ENCODE measurements around the gene ZNF281.
"Not testable (repeated sequence)": the region's sequence is repeated elsewhere in the genome, so short reads cannot be mapped to it uniquely, and the experiment has no call there.

DNA sequence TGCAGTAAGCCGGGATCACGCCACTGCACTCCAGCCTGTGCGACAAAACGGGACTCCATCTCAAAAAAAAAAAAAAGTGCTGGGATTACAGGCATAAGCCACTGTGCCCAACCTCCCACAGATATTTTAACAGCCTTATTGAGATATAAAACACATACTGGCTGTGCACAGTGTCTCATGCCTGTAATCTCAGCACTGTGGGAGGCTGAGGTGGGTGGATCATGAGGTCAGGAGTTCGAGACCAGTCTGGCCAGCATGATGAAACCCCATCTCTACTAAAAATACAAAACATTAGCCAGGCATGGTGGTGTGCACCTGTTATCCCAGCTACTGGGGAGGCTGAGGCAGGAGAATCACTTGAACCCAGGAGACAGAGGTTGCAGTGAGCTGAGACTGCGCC lies 51.9 kb downstream of the ZNF281 start:
- TF ChIP-seq, protein P1, sequence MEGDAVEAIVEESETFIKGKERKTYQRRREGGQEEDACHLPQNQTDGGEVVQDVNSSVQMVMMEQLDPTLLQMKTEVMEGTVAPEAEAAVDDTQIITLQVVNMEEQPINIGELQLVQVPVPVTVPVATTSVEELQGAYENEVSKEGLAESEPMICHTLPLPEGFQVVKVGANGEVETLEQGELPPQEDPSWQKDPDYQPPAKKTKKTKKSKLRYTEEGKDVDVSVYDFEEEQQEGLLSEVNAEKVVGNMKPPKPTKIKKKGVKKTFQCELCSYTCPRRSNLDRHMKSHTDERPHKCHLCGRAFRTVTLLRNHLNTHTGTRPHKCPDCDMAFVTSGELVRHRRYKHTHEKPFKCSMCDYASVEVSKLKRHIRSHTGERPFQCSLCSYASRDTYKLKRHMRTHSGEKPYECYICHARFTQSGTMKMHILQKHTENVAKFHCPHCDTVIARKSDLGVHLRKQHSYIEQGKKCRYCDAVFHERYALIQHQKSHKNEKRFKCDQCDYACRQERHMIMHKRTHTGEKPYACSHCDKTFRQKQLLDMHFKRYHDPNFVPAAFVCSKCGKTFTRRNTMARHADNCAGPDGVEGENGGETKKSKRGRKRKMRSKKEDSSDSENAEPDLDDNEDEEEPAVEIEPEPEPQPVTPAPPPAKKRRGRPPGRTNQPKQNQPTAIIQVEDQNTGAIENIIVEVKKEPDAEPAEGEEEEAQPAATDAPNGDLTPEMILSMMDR (IDR thresholded peaks at IDR 0.05; ENCODE audit: low read depth, low read length, missing input control) = not testable (repeated sequence)
- TF ChIP-seq JUND (IDR thresholded peaks at IDR 0.05); HNF4A (conservative IDR thresholded peaks at IDR 0.05); TAF1 (conservative IDR thresholded peaks at IDR 0.05); REST (IDR thresholded peaks at IDR 0.05); RAD21 (IDR thresholded peaks at IDR 0.05); YY1 (IDR thresholded peaks at IDR 0.05): not testable (repeated sequence)
- TF ChIP-seq, protein P2, sequence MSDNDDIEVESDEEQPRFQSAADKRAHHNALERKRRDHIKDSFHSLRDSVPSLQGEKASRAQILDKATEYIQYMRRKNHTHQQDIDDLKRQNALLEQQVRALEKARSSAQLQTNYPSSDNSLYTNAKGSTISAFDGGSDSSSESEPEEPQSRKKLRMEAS (IDR thresholded peaks at IDR 0.05) = not testable (repeated sequence)
- TF ChIP-seq, protein P3, sequence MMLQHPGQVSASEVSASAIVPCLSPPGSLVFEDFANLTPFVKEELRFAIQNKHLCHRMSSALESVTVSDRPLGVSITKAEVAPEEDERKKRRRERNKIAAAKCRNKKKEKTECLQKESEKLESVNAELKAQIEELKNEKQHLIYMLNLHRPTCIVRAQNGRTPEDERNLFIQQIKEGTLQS (IDR thresholded peaks at IDR 0.05) = not testable (repeated sequence)

Data from liver (tissue), 3 donors.